Astrocyte (in vitro differentiated cells and primary cell): ENCODE data around the gene PLG.

Source experiments
- EZH2 ChIP-seq: IDR thresholded peaks from 2 replicates; pipeline ENCODE4 v1.6.1; 2012; ENCODE audit warnings: mild to moderate bottlenecking, low read length, inconsistent platforms; ENCODE audit not compliant: insufficient read depth
- TF ChIP-seq, protein P1 (sequence below): IDR thresholded peaks from 2 replicates; pipeline ENCODE4 v1.5.1; 2011; ENCODE audit warnings: low read depth, mild to moderate bottlenecking, inconsistent platforms, low read length, moderate library complexity; ENCODE audit not compliant: insufficient read depth

DNA sequence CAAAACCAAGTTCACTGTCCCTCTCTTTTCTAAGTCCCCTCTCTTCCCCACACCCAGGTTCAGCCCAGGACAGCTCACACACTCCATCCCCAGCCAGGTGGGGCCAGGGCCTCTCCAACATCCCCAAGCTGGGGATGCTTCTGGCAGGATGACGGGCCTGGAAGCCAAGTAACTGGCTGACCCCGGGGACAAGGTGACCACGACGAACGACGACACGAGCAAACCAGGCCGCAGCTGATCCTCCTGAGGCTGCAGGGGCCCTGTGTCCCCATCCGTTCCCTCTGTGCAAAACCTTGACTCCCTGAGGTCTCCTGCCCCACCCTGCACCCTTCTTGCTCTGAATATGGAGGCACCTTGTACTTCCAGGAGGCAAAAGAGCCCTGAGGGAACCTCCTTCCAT is 11.6 kb upstream of the PLG start:
- TF ChIP-seq, protein P1, sequence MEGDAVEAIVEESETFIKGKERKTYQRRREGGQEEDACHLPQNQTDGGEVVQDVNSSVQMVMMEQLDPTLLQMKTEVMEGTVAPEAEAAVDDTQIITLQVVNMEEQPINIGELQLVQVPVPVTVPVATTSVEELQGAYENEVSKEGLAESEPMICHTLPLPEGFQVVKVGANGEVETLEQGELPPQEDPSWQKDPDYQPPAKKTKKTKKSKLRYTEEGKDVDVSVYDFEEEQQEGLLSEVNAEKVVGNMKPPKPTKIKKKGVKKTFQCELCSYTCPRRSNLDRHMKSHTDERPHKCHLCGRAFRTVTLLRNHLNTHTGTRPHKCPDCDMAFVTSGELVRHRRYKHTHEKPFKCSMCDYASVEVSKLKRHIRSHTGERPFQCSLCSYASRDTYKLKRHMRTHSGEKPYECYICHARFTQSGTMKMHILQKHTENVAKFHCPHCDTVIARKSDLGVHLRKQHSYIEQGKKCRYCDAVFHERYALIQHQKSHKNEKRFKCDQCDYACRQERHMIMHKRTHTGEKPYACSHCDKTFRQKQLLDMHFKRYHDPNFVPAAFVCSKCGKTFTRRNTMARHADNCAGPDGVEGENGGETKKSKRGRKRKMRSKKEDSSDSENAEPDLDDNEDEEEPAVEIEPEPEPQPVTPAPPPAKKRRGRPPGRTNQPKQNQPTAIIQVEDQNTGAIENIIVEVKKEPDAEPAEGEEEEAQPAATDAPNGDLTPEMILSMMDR = no peak
- TF ChIP-seq EZH2 = no peak
